Mesothelial cell of epicardium (in vitro differentiated cells): Measurements from ENCODE around the gene OVCH2. TPM values are rescaled to one million over a fixed set of nuclear protein-coding genes. Genes with fewer than 3 reads are reported as not detected.

Experiments
- DNase-seq, 2 experiments: peaks; one replicate each; pipeline ENCODE4 v3.0.0; 2021; ENCODE audit warnings: low spot score in 2 of 2; ENCODE audit not compliant: unreplicated experiment in 2 of 2
- H3K27ac Mint-ChIP-seq: 2 replicates; pipeline ENCODE4 v1.8.0; 2021; ENCODE audit warnings: mixed read lengths
- H3K27me3 Mint-ChIP-seq: 2 replicates; pipeline ENCODE4 v1.8.0; 2021; ENCODE audit warnings: low read depth, mixed read lengths
- H3K36me3 Mint-ChIP-seq: 2 replicates; pipeline ENCODE4 v1.8.0; 2021; ENCODE audit warnings: mixed read lengths
- H3K4me1 Mint-ChIP-seq: 2 replicates; pipeline ENCODE4 v1.8.0; 2021; ENCODE audit warnings: mixed read lengths
- H3K4me3 Mint-ChIP-seq: 2 replicates; pipeline ENCODE4 v1.8.0; 2021; ENCODE audit warnings: mild to moderate bottlenecking, moderate library complexity, mixed read lengths
- H3K9me3 Mint-ChIP-seq: 2 replicates; pipeline ENCODE4 v1.8.0; 2021; ENCODE audit warnings: mixed read lengths
- CTCF ChIP-seq: fragments of 200-600 bp; sonication (generic); IDR thresholded peaks from one replicate; pipeline ENCODE4 v1.5.0; 2021; ENCODE audit warnings: antibody characterized with exemption; ENCODE audit not compliant: unreplicated experiment
- total RNA-seq: library from RNA; stranded (reverse); gene quantifications from 3 replicates; pipeline ENCODE4 v1.2.1, GENCODE V29; 2021

The OVCH2 gene
- total RNA-seq, 1 donor from 2014 or later = 9.6 TPM

- Mint-ChIP-seq H3K27me3 (no peaks in the 10 kb centered on the region), H3K4me3 (no peak overlapping the region), H3K4me1 (peaks cover 33% of the 10 kb centered on the region), H3K27ac (peak overlapping the region; percentile 58), H3K36me3 (peaks cover 53% of the 10 kb centered on the region), H3K9me3 (no peaks in the 10 kb centered on the region)
- no peak for DNase-seq
- TF ChIP-seq CTCF = no peak
Measured at GRCh38 chr11:7646866-7647265, 59.4 kb downstream of the OVCH2 start.

GRCh38 chr11:7645206-7645605 is 61.1 kb downstream of the OVCH2 start:
- Mint-ChIP-seq H3K4me1 (peaks cover 33% of the 10 kb centered on the region), H3K27ac (peak overlapping the region; percentile 86), H3K4me3 (no peak overlapping the region), H3K27me3 (no peaks in the 10 kb centered on the region), H3K36me3 (peaks cover 52% of the 10 kb centered on the region), H3K9me3 (no peaks in the 10 kb centered on the region)
- DNase-seq = no peak
- no peak for TF ChIP-seq CTCF

GRCh38 chr11:7643314-7643713 is 63.0 kb downstream of the OVCH2 start:
- TF ChIP-seq CTCF = no peak
- Mint-ChIP-seq H3K27ac (peak overlapping the region; percentile 31), H3K4me3 (no peak overlapping the region), H3K4me1 (peaks cover 32% of the 10 kb centered on the region), H3K9me3 (no peaks in the 10 kb centered on the region), H3K36me3 (peaks cover 49% of the 10 kb centered on the region), H3K27me3 (no peaks in the 10 kb centered on the region)
- DNase-seq = no peak

- no peak for DNase-seq
- Mint-ChIP-seq H3K9me3 (no peaks in the 10 kb centered on the region), H3K4me1 (peaks cover 27% of the 10 kb centered on the region), H3K36me3 (peaks cover 52% of the 10 kb centered on the region), H3K4me3 (no peak overlapping the region), H3K27me3 (no peaks in the 10 kb centered on the region), H3K27ac (peak overlapping the region; percentile 44)
- no peak for TF ChIP-seq CTCF
Measured at GRCh38 chr11:7642747-7643146, 63.5 kb downstream of the OVCH2 start.

- Mint-ChIP-seq H3K27me3 (no peaks in the 10 kb centered on the region), H3K9me3 (no peaks in the 10 kb centered on the region), H3K4me3 (no peak overlapping the region), H3K27ac (no peak overlapping the region), H3K36me3 (peaks cover 58% of the 10 kb centered on the region), H3K4me1 (peaks cover 17% of the 10 kb centered on the region)
- no peak for TF ChIP-seq CTCF
- no peak for DNase-seq
Measured at GRCh38 chr11:7640816-7641215, 65.5 kb downstream of the OVCH2 start.

- no peak for DNase-seq
- peaks cover 58% of the 10 kb centered on the region for H3K36me3 Mint-ChIP-seq
- H3K27ac Mint-ChIP-seq = no peak overlapping the region
- H3K27me3 Mint-ChIP-seq = no peaks in the 10 kb centered on the region
- no peaks in the 10 kb centered on the region for H3K9me3 Mint-ChIP-seq
- H3K4me3 Mint-ChIP-seq = no peak overlapping the region
- H3K4me1 Mint-ChIP-seq = peaks cover 9% of the 10 kb centered on the region
- TF ChIP-seq CTCF = no peak
Measured at GRCh38 chr11:7639643-7640025, 66.6 kb downstream of the OVCH2 start.
